IPS-18a (cell line): ENCODE measurements around the gene ITPRIP.

Source experiments
- H3K27ac ChIP-seq: one replicate; pipeline ENCODE4 v1.5.1; 2013; ENCODE audit warnings: low read length
- H3K27me3 ChIP-seq: one replicate; pipeline ENCODE4 v1.6.1; 2013; ENCODE audit warnings: mild to moderate bottlenecking, low read length; ENCODE audit not compliant: control insufficient read depth, insufficient read depth
- H3K36me3 ChIP-seq: one replicate; pipeline ENCODE4 v1.6.1; 2013; ENCODE audit warnings: low read depth, low read length; ENCODE audit not compliant: control insufficient read depth
- H3K4me1 ChIP-seq: one replicate; pipeline ENCODE4 v1.6.1; 2013; ENCODE audit warnings: low read depth, low read length; ENCODE audit not compliant: control insufficient read depth
- H3K4me3 ChIP-seq: one replicate; pipeline ENCODE4 v1.5.1; 2013; ENCODE audit warnings: low read length
- H3K9ac ChIP-seq: one replicate; pipeline ENCODE4 v1.6.1; 2013; ENCODE audit warnings: mild to moderate bottlenecking, low read length, moderate library complexity
- H3K9me3 ChIP-seq: one replicate; pipeline ENCODE4 v1.6.1; 2013; ENCODE audit warnings: low read depth, low read length; ENCODE audit not compliant: control insufficient read depth

Gene ITPRIP

GRCh38 chr10:104339469-104340110 lies 1.3 kb upstream of the ITPRIP start:
- Histone ChIP-seq H3K4me3 (peak overlapping the region; percentile 88), H3K36me3 (no peaks in the 10 kb centered on the region), H3K27me3 (no peaks in the 10 kb centered on the region), H3K9me3 (no peaks in the 10 kb centered on the region), H3K27ac (no peak overlapping the region), H3K4me1 (peaks cover 28% of the 10 kb centered on the region), H3K9ac (peak overlapping the region; percentile 91)

- Histone ChIP-seq H3K9me3 (no peaks in the 10 kb centered on the region), H3K9ac (peak overlapping the region; percentile 91), H3K4me1 (peaks cover 46% of the 10 kb centered on the region), H3K27ac (peak overlapping the region; percentile 84), H3K27me3 (no peaks in the 10 kb centered on the region), H3K4me3 (peak overlapping the region; percentile 88), H3K36me3 (no peaks in the 10 kb centered on the region)
These were observed 712 bp downstream of the ITPRIP start for GRCh38 chr10:104337521-104337984.

GRCh38 chr10:104336821-104337467 lies 1.3 kb downstream of the ITPRIP start:
- Histone ChIP-seq H3K9ac (peak overlapping the region; percentile 91), H3K4me1 (peaks cover 52% of the 10 kb centered on the region), H3K9me3 (no peaks in the 10 kb centered on the region), H3K27ac (no peak overlapping the region), H3K27me3 (no peaks in the 10 kb centered on the region), H3K36me3 (no peaks in the 10 kb centered on the region), H3K4me3 (peak overlapping the region; percentile 88)

- H3K9ac ChIP-seq = no peak overlapping the region
- H3K27me3 ChIP-seq = no peaks in the 10 kb centered on the region
- no peaks in the 10 kb centered on the region for H3K36me3 ChIP-seq
- no peak overlapping the region for H3K4me3 ChIP-seq
- peaks cover 71% of the 10 kb centered on the region for H3K4me1 ChIP-seq
- H3K27ac ChIP-seq = no peak overlapping the region
- H3K9me3 ChIP-seq = no peaks in the 10 kb centered on the region
These were observed 3.2 kb downstream of the ITPRIP start for GRCh38 chr10:104334965-104335650.

- H3K4me1 ChIP-seq = peaks cover 73% of the 10 kb centered on the region
- H3K27ac ChIP-seq = no peak overlapping the region
These were observed 3.7 kb downstream of the ITPRIP start for GRCh38 chr10:104334561-104334960.

GRCh38 chr10:104333728-104334373 lies 4.4 kb downstream of the ITPRIP start:
- Histone ChIP-seq H3K27ac (no peak overlapping the region), H3K9me3 (no peaks in the 10 kb centered on the region), H3K4me1 (peaks cover 77% of the 10 kb centered on the region), H3K36me3 (no peaks in the 10 kb centered on the region), H3K27me3 (no peaks in the 10 kb centered on the region), H3K9ac (no peak overlapping the region), H3K4me3 (no peak overlapping the region)

More at GRCh38 chr10:104334561-104334960, 3.7 kb downstream of the ITPRIP start:
- Histone ChIP-seq H3K36me3 (no peaks in the 10 kb centered on the region), H3K27me3 (no peaks in the 10 kb centered on the region), H3K9ac (no peak overlapping the region), H3K4me3 (no peak overlapping the region), H3K9me3 (no peaks in the 10 kb centered on the region)

GRCh38 chr10:104333032-104333727 lies 5.1 kb downstream of the ITPRIP start:
- Histone ChIP-seq H3K4me1 (peaks cover 83% of the 10 kb centered on the region), H3K9ac (no peak overlapping the region)

GRCh38 chr10:104332243-104333031 lies 5.8 kb downstream of the ITPRIP start:
- Histone ChIP-seq H3K27me3 (no peaks in the 10 kb centered on the region), H3K27ac (no peak overlapping the region), H3K4me1 (peaks cover 91% of the 10 kb centered on the region), H3K36me3 (no peaks in the 10 kb centered on the region), H3K9me3 (no peaks in the 10 kb centered on the region), H3K9ac (peak overlapping the region; percentile 21), H3K4me3 (no peak overlapping the region)

More at GRCh38 chr10:104333032-104333727, 5.1 kb downstream of the ITPRIP start:
- Histone ChIP-seq H3K27me3 (no peaks in the 10 kb centered on the region), H3K4me3 (no peak overlapping the region), H3K9me3 (no peaks in the 10 kb centered on the region), H3K36me3 (no peaks in the 10 kb centered on the region), H3K27ac (no peak overlapping the region)

- no peaks in the 10 kb centered on the region for H3K36me3 ChIP-seq
- H3K27ac ChIP-seq = peak overlapping the region; percentile 8
- H3K9me3 ChIP-seq = no peaks in the 10 kb centered on the region
- H3K4me1 ChIP-seq = peaks cover 93% of the 10 kb centered on the region
- H3K27me3 ChIP-seq = no peaks in the 10 kb centered on the region
- peak overlapping the region; percentile 21 for H3K9ac ChIP-seq
- peak overlapping the region; percentile 11 for H3K4me3 ChIP-seq
These were observed 6.9 kb downstream of the ITPRIP start for GRCh38 chr10:104331208-104331838.
